Measurements from ENCODE around the gene CXCR6. TPM values are rescaled to one million over a fixed set of nuclear protein-coding genes. Genes with fewer than 3 reads are reported as not detected.

Gene CXCR6
- total RNA-seq, 1 experiment from 2014 or later: not detected

GRCh38 chr3:45969116-45969515 is 25.9 kb downstream of the CXCR6 start:
- H2BK5ac ChIP-seq (ENCODE audit: insufficient read length, low read length): no peak overlapping the region
- TF ChIP-seq CTCF (conservative IDR thresholded peaks at IDR 0.05): no peak
- no peak overlapping the region for H3K9ac ChIP-seq (ENCODE audit: extremely low read depth, insufficient read length, low read length)
- H3K56ac ChIP-seq (ENCODE audit: insufficient read length, low read depth, low read length): no peak overlapping the region
- no peak overlapping the region for H3K18ac ChIP-seq (ENCODE audit: insufficient read length, low read depth, low read length)
- no peak overlapping the region for H3K4ac ChIP-seq (ENCODE audit: low read depth, low read length)
- H3K23ac ChIP-seq (ENCODE audit: insufficient read length, low read depth, low read length): no peak overlapping the region
- no peak overlapping the region for H3K14ac ChIP-seq (ENCODE audit: insufficient read depth, low read length)
- H4K91ac ChIP-seq (ENCODE audit: insufficient read length, low read depth, low read length): no peak overlapping the region
- H3K27me3 Mint-ChIP-seq (ENCODE audit: low read depth): peaks cover 1% of the 10 kb centered on the region; the same call in 1 of the 2 replicates
- no peak overlapping the region for H2BK15ac ChIP-seq (ENCODE audit: low read depth, low read length)
- H2BK120ac ChIP-seq (ENCODE audit: low read depth, low read length, poor library complexity, severe bottlenecking): no peak overlapping the region
- no peaks in the 10 kb centered on the region for H3K4me1 ChIP-seq (ENCODE audit: insufficient read depth, low read length)
- no peaks in the 10 kb centered on the region for H3K9me3 Mint-ChIP-seq
- no peaks in the 10 kb centered on the region for H3K9me3 ChIP-seq (ENCODE audit: control insufficient read depth, low read depth, low read length)
- H2AK5ac ChIP-seq (ENCODE audit: insufficient read length, low read length): no peak overlapping the region
- H3K27ac ChIP-seq (ENCODE audit: insufficient read length, low read depth, low read length): no peak overlapping the region
- H3K23me2 ChIP-seq (ENCODE audit: insufficient read length, low read depth, low read length, poor library complexity, severe bottlenecking): no peaks in the 10 kb centered on the region
- H4K5ac ChIP-seq (ENCODE audit: insufficient read length, low read depth, low read length): no peak overlapping the region
- H3K4me1 Mint-ChIP-seq: no peaks in the 10 kb centered on the region
- H3K4me3 Mint-ChIP-seq: no peak overlapping the region
- no CpG with 5 or more reads among the region's 3 CpGs for WGBS (ENCODE audit: extremely low coverage, insufficient read length, low lambda C conversion rate)
- H3K27ac Mint-ChIP-seq: no peak overlapping the region
- H2BK20ac ChIP-seq (ENCODE audit: low read depth, low read length, poor library complexity, severe bottlenecking): no peak overlapping the region
- H4K8ac ChIP-seq (replicated peaks; ENCODE audit: insufficient read length, low read depth, low read length): no peak overlapping the region
- H3T11ph ChIP-seq (ENCODE audit: low read length): no peak overlapping the region
- no peak overlapping the region for H3K4me2 ChIP-seq (ENCODE audit: insufficient read depth, insufficient read length, low read length)
- H2BK12ac ChIP-seq (ENCODE audit: insufficient read length, low read depth, low read length): no peak overlapping the region
- no peaks in the 10 kb centered on the region for H3K27me3 ChIP-seq (ENCODE audit: insufficient read depth, low read length)
- H3K79me2 ChIP-seq (ENCODE audit: insufficient read depth, low read length): no peaks in the 10 kb centered on the region
- H3K36me3 Mint-ChIP-seq (ENCODE audit: insufficient read depth in 1 of 3, low read depth in 3 of 3): peaks cover 16 to 76% (median 70%) of the 10 kb centered on the region in 3 experiments; a peak in 6 of 7 replicates
- H3K79me1 ChIP-seq (ENCODE audit: insufficient read depth, low read depth, low read length, poor library complexity, severe bottlenecking): no peaks in the 10 kb centered on the region
- no peak overlapping the region for H2AFZ ChIP-seq (ENCODE audit: low read length)
- DNase-seq: no peak
- no peaks in the 10 kb centered on the region for H4K20me1 ChIP-seq (ENCODE audit: control insufficient read depth, insufficient read depth, insufficient read length)

All from H9 (cell line).